Ishikawa (cell line): ENCODE data around the gene EHD4.

ENCODE experiments used
- CEBPB ChIP-seq: IDR thresholded peaks from 2 replicates; pipeline ENCODE4 v1.6.1; 2012
- EP300 ChIP-seq: IDR thresholded peaks from 2 replicates; pipeline ENCODE4 v1.6.1; 2012; ENCODE audit warnings: borderline replicate concordance
- NFIC ChIP-seq: IDR thresholded peaks from 2 replicates; pipeline ENCODE4 v1.6.1; 2012
- TAF1 ChIP-seq: IDR thresholded peaks from 2 replicates; pipeline ENCODE4 v1.6.1; 2012; ENCODE audit warnings: low read depth, mild to moderate bottlenecking
- ZBTB7A ChIP-seq: IDR thresholded peaks from 2 replicates; pipeline ENCODE4 v1.6.1; 2012; ENCODE audit warnings: low read depth
- TF ChIP-seq, protein P1 (sequence below): IDR thresholded peaks from 2 replicates; pipeline ENCODE4 v1.6.1; 2012
- TF ChIP-seq, protein P2 (sequence below): IDR thresholded peaks from 2 replicates; pipeline ENCODE4 v1.6.1; 2012

DNA sequence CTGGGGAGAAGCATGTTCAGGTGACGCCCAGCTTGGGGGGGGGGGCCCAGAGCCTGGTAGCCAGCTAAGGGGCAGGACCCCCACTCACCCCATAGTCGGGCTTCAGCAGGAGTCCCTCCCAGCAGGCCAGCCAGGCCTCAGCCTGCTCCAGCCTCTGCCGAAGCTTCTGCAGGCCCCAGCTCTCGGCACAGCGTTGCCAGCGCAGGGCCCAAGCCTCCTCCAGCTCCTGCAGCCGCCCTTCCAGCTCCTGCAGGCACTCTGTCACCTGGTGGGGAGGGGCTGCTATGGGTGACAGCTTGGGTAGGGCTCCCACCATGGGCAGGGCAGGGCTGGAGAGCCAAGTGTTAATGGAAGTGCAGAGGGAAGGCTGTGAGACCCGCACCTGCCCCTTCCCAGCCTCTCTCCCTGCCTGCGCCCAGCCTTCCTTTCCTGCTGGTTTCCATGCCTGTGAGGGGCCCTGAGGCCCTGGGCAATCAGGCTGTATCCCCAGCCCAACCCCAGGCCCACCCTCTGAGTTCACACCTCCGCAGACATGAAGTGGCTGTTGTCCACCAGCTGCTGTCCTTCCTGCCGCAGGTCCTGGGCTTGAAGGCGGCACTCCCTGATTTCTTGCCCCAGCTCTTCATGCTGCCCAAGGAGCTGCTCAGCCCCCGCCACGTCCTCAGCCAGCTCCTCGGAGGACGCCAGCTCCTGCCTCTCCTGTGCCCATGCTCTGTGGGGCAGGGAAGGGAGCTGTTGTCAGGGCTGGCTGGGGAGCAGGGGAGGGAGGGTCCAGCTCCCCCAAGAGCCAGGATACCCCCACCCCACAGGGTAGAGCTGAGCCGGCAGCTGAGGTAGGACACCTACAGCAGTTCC, 119.4 kb downstream of the EHD4 start:
- no peak for TF ChIP-seq TAF1
- TF ChIP-seq CEBPB = no peak
- TF ChIP-seq NFIC = no peak
- TF ChIP-seq EP300 = no peak
- TF ChIP-seq, protein P1, sequence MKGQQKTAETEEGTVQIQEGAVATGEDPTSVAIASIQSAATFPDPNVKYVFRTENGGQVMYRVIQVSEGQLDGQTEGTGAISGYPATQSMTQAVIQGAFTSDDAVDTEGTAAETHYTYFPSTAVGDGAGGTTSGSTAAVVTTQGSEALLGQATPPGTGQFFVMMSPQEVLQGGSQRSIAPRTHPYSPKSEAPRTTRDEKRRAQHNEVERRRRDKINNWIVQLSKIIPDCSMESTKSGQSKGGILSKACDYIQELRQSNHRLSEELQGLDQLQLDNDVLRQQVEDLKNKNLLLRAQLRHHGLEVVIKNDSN = no peak
- TF ChIP-seq, protein P2, sequence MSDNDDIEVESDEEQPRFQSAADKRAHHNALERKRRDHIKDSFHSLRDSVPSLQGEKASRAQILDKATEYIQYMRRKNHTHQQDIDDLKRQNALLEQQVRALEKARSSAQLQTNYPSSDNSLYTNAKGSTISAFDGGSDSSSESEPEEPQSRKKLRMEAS = no peak
- TF ChIP-seq ZBTB7A = no peak
